ENCODE data around the gene RIC1. TPM values are rescaled to one million over a fixed set of nuclear protein-coding genes. Genes with fewer than 3 reads are reported as not detected.
"Not testable (repeated sequence)": the region's sequence is repeated elsewhere in the genome, so short reads cannot be mapped to it uniquely, and the experiment has no call there.

Gene RIC1
- total RNA-seq, 1 donor from 2014 or later: 25.0 TPM

DNA sequence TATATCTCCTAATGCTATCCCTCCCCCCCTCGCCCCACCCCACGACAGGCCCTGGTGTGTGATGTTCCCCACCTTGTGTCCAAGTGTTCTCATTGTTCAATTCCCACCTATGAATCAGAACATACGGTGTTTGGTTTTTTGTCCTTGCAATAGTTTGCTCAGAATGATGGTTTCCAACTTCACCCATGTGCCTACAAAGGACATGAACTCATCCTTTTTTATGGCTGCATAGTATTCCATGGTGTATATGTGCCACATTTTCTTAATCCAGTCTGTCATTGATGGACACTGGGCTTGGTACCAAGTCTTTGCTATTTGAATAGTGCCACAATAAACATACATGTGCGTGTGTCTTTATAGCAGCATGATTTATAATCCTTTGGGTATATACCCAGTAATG is 93.8 kb downstream of the RIC1 start:
- DNase-seq (ENCODE audit: low read depth in 2 of 2): not testable (repeated sequence)

DNA sequence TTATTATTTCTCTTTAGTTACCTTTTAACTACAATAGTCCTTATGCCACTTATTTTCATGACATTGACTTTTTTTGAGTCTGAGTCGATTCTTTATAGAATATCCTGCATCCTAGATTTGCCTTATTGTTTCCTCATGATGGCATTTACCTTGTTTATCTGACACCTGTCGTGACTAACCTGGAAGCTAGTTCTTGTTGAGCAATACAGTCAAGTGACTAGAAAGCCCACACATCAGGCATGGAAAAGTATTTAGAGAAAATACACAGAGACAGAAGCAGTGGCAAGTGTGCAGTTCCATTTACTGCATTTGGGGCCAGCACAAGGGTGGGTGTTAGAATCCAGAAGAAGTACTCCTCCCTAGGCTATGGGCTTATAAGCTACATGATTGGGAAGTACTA is 106.2 kb downstream of the RIC1 start:
- no peak for DNase-seq (ENCODE audit: low read depth in 2 of 2)

DNA sequence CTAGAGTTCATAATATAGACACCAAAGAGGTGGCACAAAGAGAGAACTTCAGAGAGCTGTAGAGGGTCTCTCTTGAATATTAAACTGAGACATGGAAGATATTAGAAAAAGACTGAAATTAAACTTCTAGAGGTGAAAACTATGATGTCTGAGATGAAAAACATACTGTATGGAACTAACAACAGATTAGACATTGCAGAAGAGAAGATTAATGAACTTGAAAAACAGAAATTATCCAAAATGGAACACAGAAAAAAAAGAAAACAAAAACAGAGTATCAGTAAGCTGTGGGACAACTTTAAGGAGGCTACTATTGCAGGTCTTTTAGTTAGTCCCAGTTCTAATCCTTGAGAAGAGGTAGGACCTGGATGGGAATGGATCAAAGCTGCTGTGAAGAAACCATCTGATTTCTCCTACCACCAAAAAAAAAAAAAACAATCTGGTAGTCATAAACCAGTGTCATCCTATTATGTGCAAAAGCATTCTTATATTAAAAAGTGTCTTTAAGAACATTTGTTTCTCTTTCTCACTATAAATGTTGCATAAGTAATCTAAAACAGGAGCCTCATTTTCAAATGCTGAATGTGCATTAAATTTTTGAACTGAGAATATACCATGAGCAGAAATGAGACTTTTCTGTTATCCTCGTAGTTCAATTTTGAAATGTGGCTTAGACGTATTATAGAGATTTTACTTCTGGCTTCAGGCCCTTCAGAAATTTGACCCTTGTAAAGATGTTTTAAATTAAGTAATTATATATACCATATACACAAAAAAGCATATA is 107.8 kb downstream of the RIC1 start:
- DNase-seq (ENCODE audit: low read depth in 2 of 2): no peak

DNA sequence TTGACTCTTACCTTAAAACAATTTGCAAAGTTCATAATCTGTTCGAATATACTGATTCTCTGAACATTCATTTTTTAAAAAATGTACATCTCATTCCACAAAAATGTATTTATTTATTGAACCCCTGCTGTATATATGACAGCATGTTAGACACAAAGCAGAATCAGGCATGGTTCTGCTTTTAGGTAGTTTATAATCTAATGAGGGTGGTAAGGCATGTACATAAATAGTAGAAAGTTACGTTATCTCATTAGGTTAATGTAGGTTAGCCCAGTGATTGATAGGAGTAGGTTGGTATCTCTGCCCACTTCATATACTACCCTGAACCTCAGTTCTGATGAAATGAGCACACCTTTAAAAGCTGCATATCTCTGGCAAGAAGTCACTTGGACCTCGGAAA is 114.2 kb downstream of the RIC1 start:
- DNase-seq (ENCODE audit: low read depth in 2 of 2): no peak

DNA sequence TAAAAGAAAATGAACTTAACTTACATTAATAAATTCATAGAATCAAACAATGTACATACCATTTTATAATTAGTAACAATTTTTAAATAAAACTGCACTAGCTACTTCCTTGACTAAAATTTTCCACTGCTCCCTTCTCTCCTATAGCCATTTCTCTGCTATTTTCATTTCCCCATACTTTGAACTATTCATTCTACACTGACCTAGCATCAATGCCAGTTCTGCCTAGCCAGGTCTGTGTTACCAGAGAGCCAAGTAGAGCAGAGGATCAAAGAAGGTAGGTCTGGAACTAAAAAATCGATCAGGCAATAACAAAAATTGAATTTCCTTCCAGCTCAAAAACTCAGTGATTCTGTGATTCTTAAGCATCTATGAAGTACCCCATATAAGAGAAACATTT is 119.5 kb downstream of the RIC1 start:
- no peak for DNase-seq (ENCODE audit: low read depth in 2 of 2)

DNA sequence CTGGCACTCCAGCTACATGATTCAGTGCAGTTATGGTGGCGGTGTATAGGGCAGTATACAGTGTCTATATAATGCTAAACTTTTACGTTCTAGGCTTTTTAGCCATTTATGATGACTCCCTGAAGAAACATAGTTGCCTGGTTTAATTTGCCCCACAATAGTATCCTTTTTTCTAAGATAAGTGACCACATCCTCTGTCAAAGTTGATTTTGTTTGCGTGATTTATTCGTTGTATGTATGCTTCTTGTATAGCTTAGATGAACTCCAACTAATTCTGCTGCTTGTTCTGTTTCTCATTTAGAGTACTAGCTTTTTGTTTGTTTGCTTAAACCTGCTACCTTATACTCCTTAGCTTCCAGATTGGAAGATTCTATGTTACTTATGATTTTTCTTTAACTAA is 120.4 kb downstream of the RIC1 start:
- DNase-seq (ENCODE audit: low read depth in 2 of 2): no peak

DNA sequence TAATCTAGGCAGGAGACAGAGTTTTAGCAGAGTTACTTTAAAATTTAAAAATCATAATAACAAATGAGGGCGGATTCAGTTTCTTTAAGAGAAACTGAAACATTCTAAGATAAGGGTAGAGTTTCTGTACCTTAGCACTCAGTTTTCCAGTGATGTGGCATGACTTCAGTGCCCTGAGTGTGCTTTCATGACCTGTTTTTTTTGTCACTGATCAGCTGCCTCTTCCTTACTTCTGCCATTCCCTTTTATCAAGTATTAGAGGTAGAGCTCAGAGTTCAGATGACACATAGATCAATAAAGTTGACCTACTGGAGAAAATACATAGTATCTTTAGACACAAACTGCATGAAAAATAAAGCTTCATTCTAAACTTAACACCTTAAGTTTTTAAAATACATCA is 121.7 kb downstream of the RIC1 start:
- no peak for DNase-seq (ENCODE audit: low read depth in 2 of 2)

DNA sequence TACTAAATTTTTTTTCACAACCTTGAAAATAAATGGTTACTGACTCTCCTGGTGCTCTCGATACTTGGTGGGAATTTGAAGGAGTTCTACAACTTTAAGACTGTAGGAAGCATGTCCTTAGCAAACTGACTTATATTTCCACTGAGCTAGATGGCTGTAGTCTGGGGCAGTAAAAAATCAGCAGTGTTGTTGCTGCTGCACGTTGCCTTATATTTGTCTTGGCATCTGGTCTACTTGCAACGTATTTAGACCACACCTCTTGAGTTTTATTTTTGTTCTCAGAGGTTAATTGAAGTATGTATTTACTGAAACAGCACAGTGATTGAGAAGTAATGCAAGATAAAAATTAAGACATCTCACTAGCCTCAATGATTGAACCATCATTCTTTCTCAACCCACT is 127.7 kb downstream of the RIC1 start:
- no peak for DNase-seq (ENCODE audit: low read depth in 2 of 2)

DNA sequence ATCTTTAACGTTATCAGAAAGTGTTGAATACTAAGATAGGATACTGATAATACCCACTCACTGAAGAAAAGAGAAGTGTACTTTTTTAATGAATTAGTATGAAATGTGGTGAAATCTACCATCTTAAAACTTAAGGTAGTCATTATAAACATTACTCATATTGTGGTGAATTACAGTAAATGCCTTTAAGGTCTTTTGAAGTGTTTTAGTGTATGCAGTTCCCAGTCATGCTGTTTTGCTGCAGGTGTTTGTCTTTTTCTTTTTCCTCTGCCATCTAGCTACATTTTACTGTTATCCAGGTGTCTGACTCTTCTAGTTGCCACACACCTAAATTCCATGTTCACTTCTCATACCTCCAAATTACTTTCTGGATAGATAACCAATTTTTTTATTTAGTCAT is 131.4 kb downstream of the RIC1 start:
- no peak for DNase-seq (ENCODE audit: low read depth in 2 of 2)

DNA sequence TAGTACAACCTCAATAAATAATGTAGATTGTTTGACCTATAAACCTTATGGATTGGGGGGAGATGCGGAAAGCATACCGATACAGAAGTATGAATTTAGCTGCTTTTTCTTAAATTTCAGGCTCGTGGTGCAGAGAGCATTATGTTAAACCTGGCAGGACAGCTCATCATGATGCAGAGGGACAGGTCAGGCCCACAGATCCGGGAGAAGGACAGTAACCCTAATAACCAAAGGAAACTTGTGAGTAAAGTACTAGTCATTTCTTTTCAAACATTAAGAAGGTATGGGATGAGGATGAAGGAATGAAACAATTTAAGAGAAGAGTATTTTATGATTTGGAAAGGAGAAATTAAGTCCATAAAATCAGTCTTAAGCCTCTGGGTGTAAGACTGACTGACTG is 133.5 kb downstream of the RIC1 start:
- no peak for DNase-seq (ENCODE audit: low read depth in 2 of 2)

DNA sequence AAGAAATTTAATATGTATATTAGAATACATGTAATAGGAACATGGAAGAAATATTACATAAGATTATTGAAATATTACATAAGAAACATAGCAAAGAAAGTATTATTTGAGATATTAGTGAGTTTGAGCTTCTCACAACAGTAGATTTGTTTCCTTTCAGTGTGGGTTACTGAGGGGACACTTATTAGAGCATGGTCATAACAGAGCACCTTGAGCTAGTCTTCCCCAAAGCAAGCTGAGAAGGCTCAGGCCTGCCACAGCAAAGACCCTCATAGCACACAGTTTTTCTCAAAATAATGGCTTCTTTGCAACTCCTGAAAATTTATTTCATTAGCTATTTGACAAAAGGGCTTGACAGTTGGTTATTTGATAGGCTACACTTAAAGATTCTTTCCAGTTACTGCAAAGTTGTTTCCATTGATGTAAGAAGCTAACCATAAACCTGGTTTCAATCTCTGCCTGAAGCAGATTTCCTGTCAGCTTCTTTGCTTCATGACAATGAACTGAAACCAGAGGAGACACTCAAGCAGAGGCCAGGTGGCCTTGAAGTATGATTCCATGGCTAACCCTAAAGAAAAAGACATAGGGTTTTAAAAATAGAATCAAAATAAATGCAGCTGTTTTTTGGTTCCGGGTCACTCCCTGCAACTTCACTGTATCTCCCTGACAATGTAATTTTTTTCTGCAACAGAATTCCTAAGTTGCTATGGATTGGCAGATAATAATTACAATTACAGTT is 135.4 kb downstream of the RIC1 start:
- DNase-seq (ENCODE audit: low read depth in 2 of 2): no peak

DNA sequence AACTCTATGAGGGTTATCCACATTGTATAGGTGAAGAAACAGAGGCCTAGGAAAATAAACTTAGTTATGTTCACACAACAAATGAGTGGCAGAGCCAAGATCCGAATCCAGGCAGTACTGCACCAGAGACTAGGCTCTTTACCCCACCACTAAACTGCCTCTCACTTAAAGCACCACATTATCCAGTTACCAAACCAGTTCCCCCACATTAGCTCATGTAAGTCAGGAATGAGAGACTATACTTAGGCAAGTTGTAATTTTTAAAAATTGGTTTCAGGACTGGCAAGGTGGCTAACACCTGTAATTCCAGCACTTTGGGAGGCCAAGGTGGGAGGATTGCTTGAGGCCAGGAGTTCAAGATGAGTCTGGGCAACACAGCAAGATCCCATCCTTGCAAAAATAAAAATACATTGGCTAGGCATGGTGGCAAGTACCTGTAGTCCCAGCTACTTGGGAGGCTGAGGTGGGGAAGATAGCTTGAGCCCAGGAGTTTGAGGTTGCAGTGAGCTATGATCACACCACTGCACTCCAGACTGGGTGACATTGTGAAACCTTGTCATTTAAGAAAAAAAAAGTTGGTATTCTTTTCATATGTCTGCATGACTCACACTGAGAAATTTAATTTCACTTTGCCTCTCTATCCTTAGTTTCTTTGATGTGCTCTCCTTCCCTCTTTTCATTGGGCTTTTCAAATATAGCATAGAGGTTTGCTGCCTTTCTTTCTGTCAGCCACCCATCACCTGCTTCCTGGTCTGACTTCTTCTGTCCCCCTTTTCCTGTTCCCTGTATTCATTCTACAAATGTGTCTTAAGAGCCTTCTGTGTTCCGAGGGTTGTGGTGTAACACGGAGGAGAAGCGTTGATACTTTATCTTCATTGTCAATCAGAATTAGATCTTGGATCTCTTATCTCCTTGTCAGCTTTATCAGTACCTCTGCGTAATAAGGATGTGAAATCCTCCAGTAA is 139.3 kb downstream of the RIC1 start:
- no peak for DNase-seq (ENCODE audit: low read depth in 2 of 2)

DNA sequence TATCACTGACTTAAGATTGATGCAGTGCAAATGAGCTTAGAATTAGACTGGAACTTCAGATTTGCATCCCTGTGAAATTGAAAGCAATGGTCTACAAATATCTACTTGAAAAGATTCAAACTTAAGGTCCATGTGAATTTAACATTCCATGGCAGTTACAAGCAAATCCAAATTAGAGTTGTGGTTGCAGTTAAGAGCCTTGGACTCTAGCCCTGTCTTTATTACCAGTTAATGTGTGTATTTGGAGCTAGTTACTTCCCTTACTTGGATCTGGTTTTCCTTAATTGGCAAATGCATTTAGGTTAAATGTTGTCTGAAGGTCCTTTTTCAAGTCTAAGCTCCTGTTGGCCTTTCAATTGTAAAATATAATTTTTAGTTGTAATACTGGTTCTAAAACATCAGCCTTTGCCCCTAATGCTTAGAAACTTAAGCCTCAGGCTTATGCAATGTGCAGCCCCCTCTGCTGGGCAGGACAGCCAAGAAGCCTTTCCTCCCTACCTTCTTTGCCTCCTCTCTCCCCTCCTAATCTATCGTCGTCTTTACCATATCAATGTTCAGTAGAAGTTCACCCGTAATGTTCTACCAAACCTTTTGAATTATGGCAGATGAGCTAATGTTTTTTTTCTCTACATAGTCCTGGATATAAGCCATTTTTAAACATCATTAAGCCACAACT is 144.6 kb downstream of the RIC1 start:
- DNase-seq (ENCODE audit: low read depth in 2 of 2): no peak

DNA sequence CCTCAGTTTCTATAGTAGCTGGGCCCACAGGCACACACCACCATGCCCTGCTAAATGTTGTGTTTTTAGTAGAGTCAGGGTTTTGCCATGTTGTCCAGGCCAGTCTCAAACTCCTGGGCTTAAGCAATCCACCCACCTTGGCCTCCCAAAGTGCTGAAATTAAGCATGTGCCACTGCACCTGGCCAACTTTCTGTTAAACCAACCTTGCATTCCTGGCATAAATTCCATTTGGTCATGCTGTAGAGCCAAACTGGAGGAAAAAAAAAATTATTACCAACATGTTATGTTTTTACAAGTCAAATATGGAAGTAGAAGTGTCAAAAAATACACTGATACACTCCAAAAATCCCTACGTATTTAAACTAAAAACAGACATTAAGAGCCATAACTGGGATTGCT is 149.9 kb downstream of the RIC1 start:
- no peak for DNase-seq (ENCODE audit: low read depth in 2 of 2)

DNA sequence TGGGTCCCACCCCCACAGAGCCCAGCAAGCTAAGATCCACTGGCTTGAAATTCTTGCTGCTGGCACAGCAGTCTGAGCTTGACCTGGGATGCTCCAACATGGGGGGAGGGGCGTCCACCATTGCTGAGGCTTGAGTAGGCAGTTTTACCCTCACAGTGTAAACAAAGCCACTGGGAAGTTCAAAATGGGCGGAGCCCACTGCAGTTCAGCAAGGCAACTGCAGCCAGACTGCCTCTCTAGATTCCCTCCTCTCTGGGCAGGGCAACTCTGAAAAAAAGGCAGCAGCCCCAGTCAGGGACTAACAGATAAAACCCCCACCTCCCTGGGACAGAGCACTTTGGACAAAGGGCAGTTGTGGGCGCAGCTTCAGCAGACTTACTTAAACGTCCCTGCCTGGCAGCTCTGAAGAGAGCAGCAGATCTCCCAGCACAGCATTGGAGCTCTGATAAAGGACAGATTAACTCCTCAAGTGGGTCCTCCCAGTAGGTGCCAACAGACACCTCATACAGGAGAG is 150.9 kb downstream of the RIC1 start:
- DNase-seq (ENCODE audit: low read depth in 2 of 2): not testable (repeated sequence)

DNA sequence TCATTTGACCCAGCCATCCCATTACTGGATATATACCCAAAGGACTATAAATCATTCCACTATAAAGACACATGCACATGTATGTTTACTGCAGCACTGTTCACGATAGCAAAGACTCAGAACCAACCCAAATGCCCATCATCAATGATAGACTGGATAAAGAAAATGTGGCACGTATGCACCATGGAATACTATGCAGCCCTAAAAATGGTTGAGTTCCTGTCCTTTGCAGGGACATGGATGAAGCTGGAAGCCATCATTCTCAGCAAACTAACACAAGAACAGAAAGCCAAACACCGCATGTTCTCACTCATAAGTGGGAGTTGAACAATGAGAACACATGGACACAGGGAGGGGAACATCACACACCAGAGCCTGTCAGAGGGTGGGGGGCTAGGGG is 154.5 kb downstream of the RIC1 start:
- DNase-seq (ENCODE audit: low read depth in 2 of 2): not testable (repeated sequence)

DNA sequence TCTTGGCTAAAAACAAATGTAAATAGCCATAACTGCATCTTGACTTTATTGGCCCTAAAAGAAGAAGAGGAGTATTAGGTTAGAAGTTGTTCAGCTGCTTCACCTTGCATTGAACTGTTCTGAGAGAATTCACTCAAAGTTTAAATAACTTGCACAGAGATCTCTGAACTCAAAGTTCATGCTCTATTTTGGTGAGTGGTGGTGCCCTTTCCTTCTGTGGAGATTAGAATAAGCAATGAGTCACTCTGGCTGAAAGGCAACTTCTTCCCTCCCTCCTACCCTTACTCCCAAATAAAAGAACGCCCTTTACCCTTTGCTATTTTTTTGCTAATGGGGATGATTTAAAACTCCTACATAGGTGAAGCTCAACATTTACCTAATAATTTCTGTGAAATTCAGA is 155.1 kb downstream of the RIC1 start:
- DNase-seq (ENCODE audit: low read depth in 2 of 2): no peak

DNA sequence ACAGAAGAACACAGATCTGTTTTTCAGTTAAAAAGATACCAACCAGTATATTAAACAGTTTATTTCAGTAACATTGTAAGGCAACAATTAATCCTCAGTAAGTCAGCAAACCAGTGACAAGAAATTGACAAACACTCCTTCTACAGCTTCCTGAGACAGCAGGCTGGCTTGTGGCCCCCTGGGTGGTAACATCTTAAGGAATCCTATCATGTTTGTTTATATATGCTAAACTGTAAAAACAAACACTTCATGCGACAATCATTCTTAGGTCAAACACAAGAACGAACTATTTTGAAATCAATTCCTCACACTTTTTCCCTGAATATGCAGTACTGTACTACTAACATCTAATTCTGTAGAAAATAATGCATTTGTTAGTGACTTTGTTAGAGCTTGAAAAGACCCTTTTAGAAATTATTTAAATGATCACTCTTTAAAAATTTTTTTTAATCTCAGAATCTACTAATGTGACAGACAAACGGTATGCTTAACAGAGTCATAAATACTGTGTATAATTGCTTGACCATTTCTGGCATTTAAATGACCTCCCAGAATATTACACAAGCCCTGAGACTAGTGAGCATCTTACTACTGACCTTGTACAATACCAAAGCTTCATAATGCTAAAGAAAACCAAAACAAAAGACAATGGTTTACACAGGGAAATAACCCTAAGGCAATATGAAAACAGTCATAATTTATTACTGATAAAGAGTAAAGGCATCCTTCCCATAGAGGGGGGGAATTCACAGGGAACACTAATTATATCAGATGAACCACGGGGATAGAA is 155.8 kb downstream of the RIC1 start:
- no peak for DNase-seq (ENCODE audit: low read depth in 2 of 2)

DNA sequence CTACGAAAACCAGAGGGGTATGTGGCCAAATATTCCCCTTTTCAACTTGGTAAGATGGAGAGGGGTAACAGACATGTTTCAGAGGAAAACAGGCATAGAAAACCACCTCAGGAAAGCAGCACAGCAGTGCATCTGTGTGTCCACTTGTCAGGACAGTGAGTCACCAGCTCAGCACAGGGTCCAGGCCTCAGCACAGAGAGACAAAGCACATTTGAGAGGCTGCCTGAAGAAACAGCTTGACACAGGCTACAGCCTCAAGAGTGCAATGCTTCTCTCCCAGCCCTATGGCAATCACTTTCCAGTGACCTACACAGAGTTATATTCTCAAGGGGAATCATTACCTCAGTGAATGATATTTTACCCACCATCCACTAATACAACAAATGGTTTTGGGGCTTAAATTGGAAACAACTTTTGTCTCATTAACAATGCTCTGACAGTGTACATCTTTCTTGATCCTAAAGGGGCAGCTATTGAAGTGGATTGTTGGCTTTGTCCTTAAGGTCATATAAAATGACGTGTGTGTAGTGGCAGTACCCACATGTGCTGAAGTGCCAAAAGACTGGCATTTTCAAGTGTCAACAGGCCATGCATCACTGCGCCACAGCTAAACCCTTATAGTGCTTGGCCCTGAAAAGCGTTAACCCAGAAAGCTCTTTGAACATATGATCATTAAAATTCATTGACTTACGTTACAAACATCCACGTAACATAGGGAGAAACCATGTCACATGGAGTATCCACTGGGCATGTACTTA is 157.6 kb downstream of the RIC1 start:
- DNase-seq (ENCODE audit: low read depth in 2 of 2): peak in 1 of 2 donors; percentile 71

DNA sequence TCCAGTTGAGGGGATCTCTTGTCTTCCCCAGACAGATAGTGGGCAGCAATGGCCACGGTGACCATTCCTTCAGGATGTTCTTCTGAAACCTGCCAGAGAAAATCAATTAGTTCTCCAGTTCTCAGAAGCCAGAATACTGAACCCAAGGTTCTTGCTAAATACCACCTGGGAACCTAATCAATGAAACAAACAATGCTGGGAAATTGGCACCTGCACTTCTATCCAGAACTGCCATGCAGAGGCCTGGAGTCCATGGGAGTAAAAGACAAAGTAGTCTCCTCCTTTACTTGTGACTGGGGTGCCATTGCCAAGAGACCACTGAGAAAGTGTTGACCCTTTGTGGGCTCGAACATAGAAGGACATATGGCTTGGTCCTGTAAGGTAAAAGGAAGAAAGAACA is 158.3 kb downstream of the RIC1 start:
- DNase-seq (ENCODE audit: low read depth in 2 of 2): no peak

Data from dermis microvascular lymphatic vessel endothelial cell (primary cell).